ENCODE data around the gene CGNL1. TPM values are rescaled to one million over a fixed set of nuclear protein-coding genes. Genes with fewer than 3 reads are reported as not detected.

The CGNL1 gene
- total and polyA plus RNA-seq, 8 donors = 26.5 to 68.1 (median 34.5) TPM

DNA sequence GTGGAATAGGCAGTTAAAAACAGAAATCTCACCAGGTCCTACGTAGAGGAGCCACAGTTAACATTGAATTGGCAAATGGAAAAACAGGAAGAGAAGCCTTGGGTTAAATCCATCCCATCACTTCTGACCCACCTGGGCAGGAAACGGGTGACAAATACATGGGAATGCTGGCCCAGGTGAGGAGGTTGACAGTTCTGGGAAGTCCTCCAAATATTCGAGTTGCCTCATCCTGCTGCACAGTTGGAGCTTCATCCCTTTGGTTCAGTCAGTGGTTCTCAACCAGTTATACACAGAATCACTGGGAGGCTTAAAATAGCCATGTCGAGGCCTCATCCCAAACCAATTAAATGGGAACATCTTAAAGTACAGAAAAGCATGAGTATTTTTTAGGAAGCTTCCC lies 220.7 kb downstream of the CGNL1 start:
- H3K27ac ChIP-seq = peak overlapping the region; percentile 31 to 60
- peaks cover 0 to 8% of the 10 kb centered on the region in 2 donors for H3K27me3 ChIP-seq
- DNase-seq (no peak), ATAC-seq (no peak)
- H3K4me3 ChIP-seq = no peak overlapping the region
- H3K9me3 ChIP-seq = no peaks in the 10 kb centered on the region
- no peaks in the 10 kb centered on the region for H3K36me3 ChIP-seq
- intact Hi-C loops (cut with DNase I) = no loop called here
- TF ChIP-seq, protein P1, sequence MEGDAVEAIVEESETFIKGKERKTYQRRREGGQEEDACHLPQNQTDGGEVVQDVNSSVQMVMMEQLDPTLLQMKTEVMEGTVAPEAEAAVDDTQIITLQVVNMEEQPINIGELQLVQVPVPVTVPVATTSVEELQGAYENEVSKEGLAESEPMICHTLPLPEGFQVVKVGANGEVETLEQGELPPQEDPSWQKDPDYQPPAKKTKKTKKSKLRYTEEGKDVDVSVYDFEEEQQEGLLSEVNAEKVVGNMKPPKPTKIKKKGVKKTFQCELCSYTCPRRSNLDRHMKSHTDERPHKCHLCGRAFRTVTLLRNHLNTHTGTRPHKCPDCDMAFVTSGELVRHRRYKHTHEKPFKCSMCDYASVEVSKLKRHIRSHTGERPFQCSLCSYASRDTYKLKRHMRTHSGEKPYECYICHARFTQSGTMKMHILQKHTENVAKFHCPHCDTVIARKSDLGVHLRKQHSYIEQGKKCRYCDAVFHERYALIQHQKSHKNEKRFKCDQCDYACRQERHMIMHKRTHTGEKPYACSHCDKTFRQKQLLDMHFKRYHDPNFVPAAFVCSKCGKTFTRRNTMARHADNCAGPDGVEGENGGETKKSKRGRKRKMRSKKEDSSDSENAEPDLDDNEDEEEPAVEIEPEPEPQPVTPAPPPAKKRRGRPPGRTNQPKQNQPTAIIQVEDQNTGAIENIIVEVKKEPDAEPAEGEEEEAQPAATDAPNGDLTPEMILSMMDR (IDR thresholded peaks at IDR 0.05) = no peak
- H3K4me1 ChIP-seq = peaks cover 0 to 4% of the 10 kb centered on the region in 2 donors

DNA sequence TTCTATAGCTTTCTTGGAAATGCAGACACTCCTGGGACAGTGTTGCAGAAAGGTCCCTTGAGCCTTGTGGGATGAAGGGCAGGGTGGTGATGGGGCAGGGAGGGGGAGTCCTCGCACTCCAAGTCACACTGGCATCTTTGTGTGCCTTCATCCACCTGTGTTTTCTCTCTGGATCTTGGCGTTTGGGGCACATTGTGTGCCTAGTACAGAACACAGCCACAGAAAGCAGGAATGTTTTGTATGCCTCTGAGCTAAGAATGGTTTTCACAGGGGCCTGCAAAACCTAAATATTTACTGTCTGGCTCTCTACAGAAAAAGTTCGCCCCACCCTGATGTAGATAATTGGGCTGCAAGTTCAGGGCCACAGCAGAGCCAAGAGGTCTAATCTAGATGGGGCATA lies 221.1 kb downstream of the CGNL1 start:
- intact Hi-C loops (cut with DNase I) = no loop called here

DNA sequence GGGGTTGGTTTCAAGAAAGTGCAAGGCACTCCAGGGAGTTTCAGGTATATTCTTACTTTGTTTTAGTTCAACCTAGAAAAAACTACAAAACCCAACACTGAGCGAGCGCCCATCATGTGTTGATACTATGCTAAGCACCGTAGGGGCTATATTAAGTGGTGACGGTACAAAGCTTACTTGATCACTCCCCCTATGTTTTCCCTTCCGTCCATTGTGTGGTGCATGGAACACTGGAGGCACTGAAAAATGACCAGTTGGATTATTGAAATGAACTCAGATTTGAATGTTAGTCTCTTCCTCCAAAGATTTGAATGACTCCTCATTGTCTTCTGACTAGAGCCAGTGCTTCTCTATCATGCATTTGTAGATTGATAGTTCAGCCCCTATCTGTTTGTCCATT lies 222.0 kb downstream of the CGNL1 start:
- DNase-seq = no peak
- intact Hi-C loops (cut with DNase I) = no loop called here
- Histone ChIP-seq H3K36me3 (no peaks in the 10 kb centered on the region), H3K4me3 (no peak overlapping the region), H3K27me3 (no peaks in the 10 kb centered on the region), H3K4me1 (no peaks in the 10 kb centered on the region), H3K9me3 (no peaks in the 10 kb centered on the region), H3K27ac (peak overlapping the region in 1 of 2 donors; percentile 60)
- TF ChIP-seq, protein P1 (IDR thresholded peaks at IDR 0.05) = no peak
- ATAC-seq = no peak

More for the DNA sequence above, 221.1 kb downstream of the CGNL1 start:
- no peaks in the 10 kb centered on the region for H3K4me1 ChIP-seq
- peak overlapping the region; percentile 26 to 60 for H3K27ac ChIP-seq
- ATAC-seq (no peak), DNase-seq (no peak)
- H3K4me3 ChIP-seq = no peak overlapping the region
- H3K9me3 ChIP-seq = no peaks in the 10 kb centered on the region
- TF ChIP-seq, protein P1 (IDR thresholded peaks at IDR 0.05) = no peak
- H3K36me3 ChIP-seq = no peaks in the 10 kb centered on the region
- H3K27me3 ChIP-seq = peaks cover 0 to 4% of the 10 kb centered on the region in 2 donors

DNA sequence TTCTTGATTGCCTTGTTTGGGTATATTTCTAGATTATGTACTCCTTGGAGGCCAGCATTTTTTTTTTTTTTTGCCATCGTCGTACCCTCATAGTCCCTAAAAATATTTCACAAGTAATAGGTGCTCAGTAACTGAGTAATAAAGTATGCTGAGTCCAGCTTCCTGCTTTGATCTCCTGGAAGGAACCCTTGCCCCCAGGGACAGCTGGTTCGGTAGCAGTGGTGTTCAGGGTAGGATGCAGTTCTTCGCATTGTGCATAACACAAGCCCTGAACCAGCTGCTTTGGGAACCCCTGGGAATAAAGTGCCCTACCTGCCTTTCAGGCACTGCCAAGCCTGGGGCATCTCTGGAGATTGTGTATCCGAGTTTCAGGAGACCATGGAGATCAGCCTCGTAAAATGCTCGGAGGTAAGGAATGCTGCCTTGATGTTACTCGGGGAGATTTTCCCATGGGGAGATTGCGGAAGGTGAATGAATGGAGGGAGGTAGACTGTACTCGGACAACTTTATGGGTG lies 223.0 kb downstream of the CGNL1 start:
- TF ChIP-seq, protein P1 (IDR thresholded peaks at IDR 0.05) = no peak
- peak overlapping the region in 1 of 2 donors; percentile 21 for H3K27ac ChIP-seq
- H3K36me3 ChIP-seq = no peaks in the 10 kb centered on the region

DNA sequence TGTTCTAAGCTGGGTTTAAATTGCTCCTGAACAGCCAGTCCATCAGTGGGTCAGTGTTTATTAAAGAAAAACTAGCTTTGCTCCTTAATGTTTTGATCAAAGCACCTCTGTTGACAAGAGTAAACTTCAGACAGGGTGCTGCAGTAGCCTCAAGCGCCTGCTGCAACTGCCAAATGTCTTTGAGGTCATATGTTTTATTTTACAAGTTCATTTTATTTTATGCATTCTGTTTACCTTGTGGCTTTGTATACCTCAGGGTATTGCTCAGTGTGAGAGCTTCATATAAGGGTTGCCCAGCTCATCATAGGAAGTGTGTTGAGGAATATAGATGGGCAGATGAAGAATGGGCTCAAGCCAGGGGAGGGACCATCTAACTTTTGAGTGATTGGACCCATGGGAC lies 223.9 kb downstream of the CGNL1 start:
- Histone ChIP-seq H3K9me3 (no peaks in the 10 kb centered on the region), H3K4me1 (no peaks in the 10 kb centered on the region), H3K27ac (no peak overlapping the region), H3K4me3 (no peak overlapping the region), H3K27me3 (no peaks in the 10 kb centered on the region), H3K36me3 (no peaks in the 10 kb centered on the region)
- TF ChIP-seq, protein P1 (IDR thresholded peaks at IDR 0.05) = no peak
- intact Hi-C loops (cut with DNase I) = no loop called here
- ATAC-seq = no peak
- DNase-seq = no peak

More for the DNA sequence above, 223.0 kb downstream of the CGNL1 start:
- Histone ChIP-seq H3K4me3 (no peak overlapping the region), H3K9me3 (no peaks in the 10 kb centered on the region), H3K27me3 (no peaks in the 10 kb centered on the region), H3K4me1 (no peaks in the 10 kb centered on the region)
- no peak for ATAC-seq
- no peak for DNase-seq
- intact Hi-C loops (cut with DNase I) = no loop called here

Other genes starting within 250 kb of the CGNL1 start
- gene MYZAP, start 215.4 kb downstream of the CGNL1 start, total RNA-seq = 10 to 100 TPM; 17.1 to 20.0 TPM
- gene MYZAP, start 215.4 kb downstream of the CGNL1 start, polyA plus RNA-seq (ENCODE audit: insufficient read length in 6 of 6) = 10 to 100 TPM; 60.9 to 66.1 (median 64.4) TPM

All from left lung (tissue), 10 donors.